KBM-7 (cell line): ENCODE data around the gene RCL1.

Experiments
- DNase-seq: peaks from one replicate; pipeline ENCODE4 v3.0.0-alpha.2; 2015
- in situ Hi-C: fragments of 300-500 bp; cut with MboI; formaldehyde crosslinking; loops from 2 replicates; pipeline ENCODE4 v1.14.3; 2020; ENCODE audit warnings: low sequenced_read_pairs, low pct_unique_long_range_greater_than_20kb, mixed read lengths

The RCL1 gene

GRCh38 chr9:4832786-4833579 lies 40.2 kb downstream of the RCL1 start:
- DNase-seq, result no peak

GRCh38 chr9:4833781-4834560 lies 41.2 kb downstream of the RCL1 start:
- in situ Hi-C loops, result no loop called here
- no peak for DNase-seq

More at GRCh38 chr9:4832786-4833579, 40.2 kb downstream of the RCL1 start:
- in situ Hi-C loops, result no loop called here

GRCh38 chr9:4836676-4837075 lies 43.9 kb downstream of the RCL1 start:
- no peak for DNase-seq
- in situ Hi-C loops, result no loop called here

GRCh38 chr9:4837261-4838188 lies 44.8 kb downstream of the RCL1 start:
- in situ Hi-C loops, result no loop called here
- no peak for DNase-seq

GRCh38 chr9:4838189-4838546 lies 45.4 kb downstream of the RCL1 start:
- in situ Hi-C loops, result no loop called here
- DNase-seq, result no peak

GRCh38 chr9:4839470-4839912 lies 46.7 kb downstream of the RCL1 start:
- in situ Hi-C loops, result no loop called here
- no peak for DNase-seq

GRCh38 chr9:4840018-4840417 lies 47.3 kb downstream of the RCL1 start:
- DNase-seq, result no peak
- in situ Hi-C loops, result no loop called here

- DNase-seq, result no peak
- in situ Hi-C loops, result no loop called here
Observed at GRCh38 chr9:4842213-4842612, 49.5 kb downstream of the RCL1 start.

GRCh38 chr9:4842734-4843133 lies 50.0 kb downstream of the RCL1 start:
- DNase-seq, result no peak
- in situ Hi-C loops, result no loop called here

GRCh38 chr9:4844056-4844838 lies 51.5 kb downstream of the RCL1 start:
- in situ Hi-C loops, result no loop called here
- no peak for DNase-seq

- DNase-seq, result no peak
- in situ Hi-C loops, result no loop called here
Observed at GRCh38 chr9:4849369-4849768, 56.6 kb downstream of the RCL1 start.

GRCh38 chr9:4850603-4851310 lies 58.0 kb downstream of the RCL1 start:
- in situ Hi-C loops, result no loop called here
- DNase-seq, result no peak

GRCh38 chr9:4852419-4852818 lies 59.7 kb downstream of the RCL1 start:
- DNase-seq, result no peak
- in situ Hi-C loops, result no loop called here

GRCh38 chr9:4854265-4854590 lies 61.5 kb downstream of the RCL1 start:
- in situ Hi-C loops, result no loop called here

GRCh38 chr9:4855841-4856240 lies 63.1 kb downstream of the RCL1 start:
- in situ Hi-C loops, result no loop called here
- DNase-seq, result no peak

More at GRCh38 chr9:4854265-4854590, 61.5 kb downstream of the RCL1 start:
- no peak for DNase-seq

- DNase-seq, result peak; percentile 12
- in situ Hi-C loops, result no loop called here
Observed at GRCh38 chr9:4857163-4857810, 64.5 kb downstream of the RCL1 start.

- no peak for DNase-seq
- in situ Hi-C loops, result no loop called here
Observed at GRCh38 chr9:4859035-4859434, 66.3 kb downstream of the RCL1 start.

GRCh38 chr9:4860383-4860782 lies 67.6 kb downstream of the RCL1 start:
- in situ Hi-C loops, result no loop called here
- no peak for DNase-seq
